Measurements from ENCODE around the gene FRMD8. TPM values are rescaled to one million over a fixed set of nuclear protein-coding genes. Genes with fewer than 3 reads are reported as not detected.

The FRMD8 gene
- total and polyA plus RNA-seq, 2 donors (not counting 3 experiments of a cell fraction or from before 2014, with no cell fraction given) = 36.4 to 53.9 TPM

- H3K4me3 ChIP-seq (replicated peaks in 1 of 3; ENCODE audit: insufficient read depth in 1 of 3, low read depth in 1 of 3, low read length in 3 of 3) = no peak overlapping the region
- ChIA-PET CTCF (no interaction called here), POLR2A (no interaction called here)
- H4K20me1 ChIP-seq (replicated peaks; ENCODE audit: control insufficient read depth, extremely low read depth, insufficient read depth, low read length) = no peaks in the 10 kb centered on the region
- H3K9me3 ChIP-seq (replicated peaks; ENCODE audit: control insufficient read depth, insufficient read depth, low read length) = no peaks in the 10 kb centered on the region
- no TSS peak for BruUV-seq (replicated peaks)
- no peaks in the 10 kb centered on the region for H3K9me1 ChIP-seq (replicated peaks; ENCODE audit: control insufficient read depth, extremely low read depth, insufficient read depth, low read length)
- DNase-seq (ENCODE audit: low read depth, low spot score) (no peak), FAIRE-seq (no peak)
- H3K27me3 ChIP-seq (ENCODE audit: control insufficient read depth in 2 of 2, insufficient read depth in 2 of 2, low read length in 2 of 2) = no peaks in the 10 kb centered on the region
- no peak overlapping the region for H2AFZ ChIP-seq (ENCODE audit: low read depth, low read length)
- intact Hi-C loops (cut with micrococcal nuclease) (loop anchor here (10.0 kb wide), 1 partner anchor 51 kb away; no protein-coding TSS in a partner anchor), dilution Hi-C loops (cut with MboI; ENCODE audit: extremely low pct_ligation_motif_present, low sequenced_read_pairs) (no loop called here)
- no peak overlapping the region for H3K27ac ChIP-seq (ENCODE audit: insufficient read depth, low read depth, low read length)
- no peaks in the 10 kb centered on the region for H3K4me1 ChIP-seq (ENCODE audit: control insufficient read depth, extremely low read depth, insufficient read depth, low read length)
- TF ChIP-seq MYC (IDR thresholded peaks at IDR 0.05; ENCODE audit: low read depth, low read length) (no peak), POLR2A (IDR thresholded peaks at IDR 0.05; ENCODE audit: low read depth, low read length) (no peak), JUN (IDR thresholded peaks at IDR 0.05; ENCODE audit: borderline replicate concordance, insufficient read depth, insufficient read length, low read depth) (no peak), EZH2 (IDR thresholded peaks at IDR 0.05; ENCODE audit: borderline replicate concordance, low read depth, low read length, severe bottlenecking) (no peak), FOS (IDR thresholded peaks at IDR 0.05; ENCODE audit: borderline replicate concordance, insufficient read depth, low read length) (no peak), GATA2 (IDR thresholded peaks at IDR 0.05; ENCODE audit: insufficient read depth, insufficient read length, low read depth, low read length) (no peak), POLR2AphosphoS5 (IDR thresholded peaks at IDR 0.05; ENCODE audit: insufficient read depth, low read depth, low read length) (no peak)
- TF ChIP-seq, protein P1, sequence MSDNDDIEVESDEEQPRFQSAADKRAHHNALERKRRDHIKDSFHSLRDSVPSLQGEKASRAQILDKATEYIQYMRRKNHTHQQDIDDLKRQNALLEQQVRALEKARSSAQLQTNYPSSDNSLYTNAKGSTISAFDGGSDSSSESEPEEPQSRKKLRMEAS (IDR thresholded peaks at IDR 0.05; ENCODE audit: insufficient read depth, insufficient read length) = no peak
- TF ChIP-seq, protein P2, sequence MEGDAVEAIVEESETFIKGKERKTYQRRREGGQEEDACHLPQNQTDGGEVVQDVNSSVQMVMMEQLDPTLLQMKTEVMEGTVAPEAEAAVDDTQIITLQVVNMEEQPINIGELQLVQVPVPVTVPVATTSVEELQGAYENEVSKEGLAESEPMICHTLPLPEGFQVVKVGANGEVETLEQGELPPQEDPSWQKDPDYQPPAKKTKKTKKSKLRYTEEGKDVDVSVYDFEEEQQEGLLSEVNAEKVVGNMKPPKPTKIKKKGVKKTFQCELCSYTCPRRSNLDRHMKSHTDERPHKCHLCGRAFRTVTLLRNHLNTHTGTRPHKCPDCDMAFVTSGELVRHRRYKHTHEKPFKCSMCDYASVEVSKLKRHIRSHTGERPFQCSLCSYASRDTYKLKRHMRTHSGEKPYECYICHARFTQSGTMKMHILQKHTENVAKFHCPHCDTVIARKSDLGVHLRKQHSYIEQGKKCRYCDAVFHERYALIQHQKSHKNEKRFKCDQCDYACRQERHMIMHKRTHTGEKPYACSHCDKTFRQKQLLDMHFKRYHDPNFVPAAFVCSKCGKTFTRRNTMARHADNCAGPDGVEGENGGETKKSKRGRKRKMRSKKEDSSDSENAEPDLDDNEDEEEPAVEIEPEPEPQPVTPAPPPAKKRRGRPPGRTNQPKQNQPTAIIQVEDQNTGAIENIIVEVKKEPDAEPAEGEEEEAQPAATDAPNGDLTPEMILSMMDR (IDR thresholded peaks at IDR 0.05; ENCODE audit: extremely low read depth in 1 of 2, insufficient read depth in 1 of 2, low read depth in 1 of 2, low read length in 2 of 2) = no peak
- no peaks in the 10 kb centered on the region for H3K79me2 ChIP-seq (ENCODE audit: control insufficient read depth, insufficient read depth, low read length)
- no peak overlapping the region for H3K9ac ChIP-seq (replicated peaks; ENCODE audit: extremely low read depth, insufficient read depth, low read length)
- no peaks in the 10 kb centered on the region for H3K36me3 ChIP-seq (ENCODE audit: control insufficient read depth in 2 of 2, extremely low read depth in 1 of 2, insufficient read depth in 2 of 2, low read length in 2 of 2)
- H3K4me2 ChIP-seq (ENCODE audit: insufficient read depth, low read length) = no peak overlapping the region
These were observed 22.7 kb upstream of the FRMD8 start for GRCh38 chr11:65363770-65364169.
